ENCODE results near the gene RPL35.
A peak's percentile ranks its signal among the peaks of the same experiment; 100 is the strongest.

Gene RPL35

GRCh38 chr9:124861342-124862229 is at the start of gene RPL35, which contains the start of gene ARPC5L:
Gene RPL35, minus strand, starts transcription at chr9:124861957. Its CDS starts 45 bp downstream, at chr9:124861912.
Gene ARPC5L, plus strand, starts transcription at chr9:124862130. Its CDS starts 7,161 bp downstream, at chr9:124869291.
- peak; percentile 92 for DNase-seq

- no peak for DNase-seq
These were observed 46.3 kb upstream of the RPL35 start for GRCh38 chr9:124908098-124908497.

DNA sequence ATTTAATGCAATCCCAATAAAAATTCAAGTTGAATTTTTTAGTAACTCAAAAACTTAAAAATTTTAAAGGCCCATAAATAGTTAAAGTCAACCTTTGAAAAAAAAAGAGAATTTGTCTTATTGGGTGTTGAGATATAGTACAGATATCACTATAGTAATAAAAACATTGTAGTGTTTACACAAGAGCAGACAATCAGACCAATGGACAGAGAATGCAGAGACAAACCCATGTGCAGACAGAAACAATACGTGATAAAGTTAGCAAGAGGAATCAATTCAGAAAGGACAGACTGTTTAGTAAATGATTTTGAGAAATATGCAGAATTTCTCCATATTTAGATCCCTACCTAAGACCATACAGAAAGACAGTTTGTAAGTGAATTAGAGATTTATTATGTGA is 45.2 kb upstream of the RPL35 start:
- no peak for DNase-seq

DNA sequence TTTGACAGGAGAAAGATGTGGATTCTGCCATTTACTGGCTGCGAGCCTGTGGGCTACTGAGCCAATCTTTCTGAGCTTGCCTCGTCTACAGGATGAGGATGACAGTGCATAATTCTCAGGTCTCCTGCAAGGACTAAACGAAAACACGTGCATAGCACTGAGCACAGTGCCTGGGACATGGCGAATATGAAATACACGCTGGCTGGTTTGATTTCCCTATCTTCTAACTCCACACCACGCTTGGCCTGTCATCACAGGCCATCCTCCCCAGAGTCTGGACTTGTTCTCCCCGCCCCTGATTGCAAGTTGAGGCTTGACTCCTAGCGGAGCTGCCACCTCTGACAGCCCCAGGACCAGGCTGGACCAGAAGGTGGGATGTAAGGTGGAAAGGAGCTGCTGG is 38.1 kb upstream of the RPL35 start:
- DNase-seq: no peak

- no peak for DNase-seq
These were observed 36.1 kb upstream of the RPL35 start for GRCh38 chr9:124897570-124898460.

DNA sequence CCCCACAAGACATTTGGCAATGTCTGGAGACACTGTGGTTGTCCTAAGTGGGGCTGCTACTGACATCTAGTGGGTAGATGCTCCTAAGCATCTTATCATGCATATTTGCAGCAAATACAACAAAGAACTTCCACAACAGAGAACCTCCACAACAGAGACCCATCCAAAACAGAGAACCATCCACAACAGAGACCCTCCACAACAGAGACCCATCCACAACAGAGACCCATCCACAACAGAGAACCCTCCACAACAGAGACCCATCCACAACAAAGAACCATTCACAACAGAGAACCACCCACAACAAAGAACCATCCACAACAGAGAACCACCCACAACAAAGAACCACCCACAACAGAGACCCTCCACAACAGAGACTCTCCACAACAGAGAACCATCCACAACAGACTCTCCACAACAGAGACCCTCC is 33.0 kb upstream of the RPL35 start:
- DNase-seq: peak; percentile 3

- DNase-seq: no peak
These were observed 32.4 kb upstream of the RPL35 start for GRCh38 chr9:124894035-124894740.

DNA sequence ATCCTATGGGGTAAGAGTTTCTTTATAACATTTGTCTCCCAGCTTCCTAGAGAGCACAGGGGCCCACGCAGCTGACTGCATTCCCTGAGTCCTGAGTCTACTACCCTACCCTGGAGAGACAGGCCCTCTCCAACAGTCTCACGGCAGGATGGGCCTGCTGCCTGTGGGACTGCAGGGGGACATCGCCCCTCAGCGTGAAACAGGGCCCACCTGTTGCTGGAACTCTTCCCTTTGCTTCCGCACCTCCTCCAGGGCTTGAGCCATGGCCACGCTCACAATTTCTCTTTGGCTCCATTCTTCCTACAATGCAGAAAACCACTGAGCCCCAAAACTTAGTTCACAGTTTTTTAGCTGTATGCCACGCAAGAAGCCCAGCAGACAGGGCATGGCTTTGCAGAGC is 28.4 kb upstream of the RPL35 start:
- DNase-seq: no peak

DNA sequence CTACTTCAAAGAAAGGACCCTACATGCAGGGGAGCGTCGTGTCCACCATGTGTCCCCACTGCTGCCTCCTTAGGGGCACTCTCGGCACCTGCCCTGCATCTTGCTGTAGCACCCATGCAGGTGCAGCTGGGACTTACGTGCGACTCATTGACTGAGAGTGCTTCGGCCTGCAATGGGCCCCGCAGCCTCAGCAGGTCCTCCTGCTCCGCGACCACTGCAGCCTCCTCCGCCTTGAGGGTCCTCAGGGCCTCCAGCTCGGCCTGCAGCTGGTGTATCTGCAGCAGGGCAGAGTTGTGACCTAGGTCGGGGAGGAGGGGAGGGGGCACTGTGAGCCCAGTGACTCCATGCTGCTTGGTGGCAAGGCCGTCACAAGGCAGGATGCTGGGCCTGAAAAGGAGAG is 27.2 kb upstream of the RPL35 start:
- no peak for DNase-seq

DNA sequence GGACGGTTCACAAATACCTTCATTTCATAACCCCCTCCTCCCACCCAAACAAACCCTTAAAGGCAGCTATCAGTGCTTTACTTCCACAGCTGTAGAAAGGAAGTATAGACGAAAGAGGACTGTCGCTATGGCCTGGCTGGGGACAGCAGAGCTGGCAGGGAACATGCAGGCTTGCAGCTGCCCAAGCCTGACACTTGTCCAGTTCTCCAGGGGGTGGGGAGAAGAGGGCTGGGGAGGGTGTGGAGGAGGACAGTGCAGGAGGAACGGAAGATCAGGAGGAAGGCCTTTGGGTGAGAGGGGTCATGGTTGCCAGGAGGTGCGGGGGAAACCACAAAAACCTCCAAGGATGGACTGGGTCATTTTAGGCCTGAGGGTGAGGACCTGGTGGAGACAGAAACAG is 26.1 kb upstream of the RPL35 start:
- no peak for DNase-seq

DNA sequence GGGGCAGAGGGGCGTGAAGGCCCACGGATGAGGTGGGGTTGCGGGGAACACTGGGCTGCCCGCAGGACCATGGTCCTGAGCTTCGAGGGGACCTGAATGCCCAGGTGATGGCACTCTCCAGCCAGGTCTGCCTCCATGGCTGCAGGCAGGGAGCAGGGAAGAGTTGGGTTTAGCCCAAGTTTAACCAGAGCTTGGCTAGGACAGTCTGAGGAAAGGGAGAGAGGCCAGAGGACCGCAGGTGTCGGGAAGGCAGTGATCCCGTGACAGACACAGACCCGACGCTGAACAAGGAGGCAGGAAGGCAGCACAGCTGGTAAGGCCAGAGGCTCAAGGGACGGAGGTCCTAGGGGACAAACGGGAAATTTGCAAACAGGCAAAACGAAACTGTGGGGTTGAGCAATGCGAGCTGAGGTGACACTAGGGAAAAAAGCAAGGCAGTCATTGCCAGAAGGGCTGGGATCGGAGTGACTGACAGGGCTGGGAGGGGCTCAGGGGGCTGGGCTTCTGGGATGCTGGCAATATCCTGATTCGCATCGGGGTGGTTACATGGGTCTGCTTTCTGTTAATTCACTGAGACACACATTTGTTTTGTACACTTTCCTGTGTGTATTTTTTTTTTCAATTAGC is 25.2 kb upstream of the RPL35 start:
- no peak for DNase-seq

DNA sequence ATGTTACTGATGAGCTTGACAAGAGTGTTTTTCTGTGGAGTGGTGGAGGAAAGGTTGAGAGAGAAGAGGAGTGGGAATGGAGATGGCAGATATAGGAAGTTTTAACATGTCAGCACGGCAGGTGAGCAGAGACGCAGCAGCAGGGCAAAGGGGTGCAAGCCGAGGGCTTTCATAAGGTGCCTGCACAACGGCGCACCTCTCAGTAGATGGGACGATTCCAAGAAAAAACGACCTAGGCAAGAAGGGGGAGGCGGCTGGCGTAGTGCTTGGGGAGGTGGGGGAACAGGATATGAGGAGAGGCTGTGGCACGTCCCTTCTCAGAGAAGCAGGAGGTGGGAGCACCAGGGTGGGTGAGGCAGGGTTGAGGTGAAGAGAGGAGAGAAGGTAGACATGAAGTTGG is 24.7 kb upstream of the RPL35 start:
- no peak for DNase-seq

DNA sequence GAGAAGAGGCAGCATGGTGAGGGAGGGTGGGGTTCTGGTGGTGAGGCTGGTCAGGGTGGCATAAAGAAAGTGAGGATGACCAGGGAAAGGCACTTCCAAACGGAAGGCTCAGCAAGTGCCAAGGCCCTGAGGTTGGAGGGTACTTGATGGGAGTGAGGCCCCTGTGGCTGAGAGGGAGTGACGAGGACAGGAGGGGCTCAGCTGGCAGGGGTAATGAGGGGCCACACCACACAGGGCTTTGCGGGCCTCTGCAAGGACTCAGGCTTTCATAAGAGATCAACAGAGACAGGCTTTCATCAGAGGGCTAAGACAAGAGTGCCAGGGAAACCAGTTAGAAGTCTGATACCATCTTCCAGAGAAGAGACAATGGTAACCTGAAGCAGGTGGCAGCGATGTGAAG is 23.8 kb upstream of the RPL35 start:
- DNase-seq: no peak

DNA sequence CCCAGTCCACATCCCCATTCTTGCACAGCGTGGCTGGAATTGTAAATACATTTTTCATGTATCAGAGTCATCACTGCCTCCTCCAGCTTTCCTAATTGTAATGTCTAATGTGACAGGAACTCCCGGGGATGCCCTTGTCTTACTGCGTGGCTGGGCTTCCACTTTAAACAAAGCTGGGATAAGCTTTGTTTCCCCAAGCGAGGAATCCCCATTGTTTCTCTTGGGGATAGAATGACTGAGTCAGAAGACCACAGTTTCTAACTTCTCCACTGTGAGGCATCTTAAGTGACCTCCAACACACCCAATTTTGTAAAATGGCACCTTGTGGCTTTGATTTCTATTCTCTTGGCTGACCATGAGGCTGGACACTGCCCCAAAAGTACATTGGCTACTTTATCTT is 22.6 kb upstream of the RPL35 start:
- no peak for DNase-seq

DNA sequence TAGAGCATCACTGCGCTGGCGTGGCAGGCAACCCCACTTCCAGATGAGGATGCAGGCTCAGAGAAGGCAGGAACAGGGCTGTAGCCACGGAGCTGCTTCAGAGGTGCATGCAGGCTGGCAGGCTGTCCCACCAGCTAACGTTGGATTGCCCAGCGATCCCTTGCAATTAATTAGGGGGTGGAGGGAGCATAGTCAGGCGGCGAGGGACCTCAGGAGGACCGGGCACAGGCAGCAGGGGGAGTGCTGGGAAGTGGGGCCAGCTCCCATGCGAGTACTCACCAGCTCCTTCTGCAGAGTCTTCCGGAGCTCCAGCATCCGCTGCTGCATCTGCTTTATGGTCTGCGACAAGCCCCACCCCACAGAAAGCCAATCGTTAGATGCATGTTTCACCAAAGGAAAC is 20.5 kb upstream of the RPL35 start:
- no peak for DNase-seq

DNA sequence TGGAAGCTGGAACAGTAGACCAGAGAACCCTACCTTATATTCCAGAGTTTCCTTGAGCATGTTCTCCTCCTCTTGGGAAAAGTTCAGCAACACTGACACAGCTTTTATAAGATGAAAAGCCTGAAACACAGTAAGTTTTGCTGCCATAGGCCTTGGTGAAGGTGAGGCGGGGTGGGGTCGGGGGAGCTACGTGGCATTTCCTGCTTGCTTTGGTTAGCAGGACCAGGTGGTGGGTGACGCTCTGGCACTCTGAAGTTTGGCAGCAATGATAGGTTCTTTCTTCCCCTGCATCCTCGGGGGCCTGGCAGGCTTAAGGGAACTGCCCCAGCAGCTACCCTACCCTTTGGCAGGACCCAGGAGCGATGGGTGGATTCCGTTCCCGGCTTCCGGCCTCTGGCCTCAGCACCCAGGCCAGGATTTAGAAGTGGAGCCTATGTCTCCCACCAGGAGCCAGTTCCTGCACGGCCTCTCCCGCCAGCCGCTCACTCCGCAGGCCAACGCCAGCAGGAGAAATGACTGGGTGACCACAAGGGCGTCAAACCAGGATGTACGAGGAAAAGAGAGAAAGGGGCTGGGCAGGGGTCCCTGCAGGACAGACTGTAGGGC is 19.5 kb upstream of the RPL35 start:
- DNase-seq: no peak

DNA sequence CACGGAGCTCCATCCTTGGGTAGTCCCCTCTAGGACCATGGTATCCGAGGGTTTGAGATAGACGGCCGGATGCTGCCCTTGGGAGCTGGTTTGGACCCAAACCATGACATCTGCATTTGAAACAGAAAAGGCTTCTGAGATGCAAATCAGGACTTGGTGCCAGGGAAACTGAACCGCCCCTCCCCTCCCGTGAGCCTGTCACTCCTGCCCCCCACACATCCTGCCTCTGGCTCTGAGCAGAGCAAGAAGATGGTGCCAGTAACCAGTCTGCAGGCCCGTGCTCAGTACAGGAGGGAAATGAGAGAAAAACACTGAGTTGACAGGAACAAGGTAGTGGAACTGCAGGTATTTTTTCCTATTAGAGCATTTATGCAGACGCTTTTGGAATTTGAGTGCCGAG is 18.7 kb upstream of the RPL35 start:
- no peak for DNase-seq

DNA sequence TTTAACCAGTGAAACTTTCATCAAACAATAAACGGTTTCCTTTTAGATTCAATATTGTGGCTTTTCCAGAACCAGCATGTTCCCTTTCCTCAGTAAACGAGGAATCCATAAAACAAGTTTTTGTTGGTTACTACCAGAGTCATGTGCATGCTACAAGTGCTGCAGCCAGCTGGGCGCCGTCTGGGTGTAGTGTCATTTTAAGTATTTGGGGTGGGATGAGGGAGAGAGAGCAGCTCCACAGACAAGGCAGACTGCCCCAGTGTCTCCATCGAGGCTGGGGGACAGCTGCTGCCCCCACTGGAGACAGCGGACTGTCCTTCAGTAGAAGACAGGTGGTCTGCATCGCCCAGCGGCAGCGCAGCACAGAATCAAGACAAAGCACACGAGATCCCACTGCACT is 17.5 kb upstream of the RPL35 start:
- no peak for DNase-seq

GRCh38 chr9:124878518-124878917 is 16.8 kb upstream of the RPL35 start:
- DNase-seq: no peak

- DNase-seq: no peak
These were observed 16.3 kb upstream of the RPL35 start for GRCh38 chr9:124878021-124878420.

DNA sequence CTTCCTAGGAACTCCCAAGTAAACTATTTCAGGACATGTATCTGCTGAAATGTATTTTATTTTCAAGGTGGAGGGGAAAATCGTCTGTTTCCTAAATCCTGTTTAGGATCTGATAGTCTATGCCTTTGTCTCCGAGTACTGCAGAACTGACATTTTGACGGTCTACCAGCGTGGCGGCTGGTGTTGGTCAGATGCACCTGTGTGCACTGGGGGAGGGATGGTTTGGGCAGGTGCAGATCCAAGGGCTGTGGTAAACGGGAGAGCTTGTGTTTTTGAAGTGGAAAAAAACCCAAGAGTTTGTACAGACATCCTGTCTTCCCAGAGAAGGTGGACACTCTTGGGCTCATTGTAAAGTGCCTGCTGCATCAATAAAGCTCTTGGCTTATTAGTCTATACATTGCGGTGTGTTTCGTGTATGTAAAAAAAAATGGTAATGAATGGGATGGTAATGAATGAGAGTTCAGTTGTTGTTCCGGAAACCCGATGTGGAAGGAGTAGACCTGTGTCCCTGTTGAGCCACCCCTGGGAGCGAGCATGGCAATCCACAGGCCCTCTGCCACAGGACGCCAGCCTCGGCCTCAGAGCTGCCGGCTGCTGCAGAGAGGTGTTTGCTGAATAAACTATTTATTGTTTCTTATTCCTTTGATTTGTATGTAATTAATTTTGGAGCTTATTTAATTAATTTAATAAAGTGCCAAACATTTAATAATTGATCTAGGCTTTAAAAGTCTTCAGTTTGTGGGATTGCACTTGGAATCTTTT is 15.4 kb upstream of the RPL35 start:
- DNase-seq: no peak
